GM12892 (cell line): Measurements from ENCODE around the gene SLC4A2.

ENCODE experiments used
- POLR2A ChIP-seq: IDR thresholded peaks from 2 replicates; pipeline ENCODE4 v1.6.1; 2011; ENCODE audit warnings: low read depth, low read length, control low read depth
- POLR2AphosphoS5 ChIP-seq: IDR thresholded peaks from 2 replicates; pipeline ENCODE4 v1.6.1; 2011; ENCODE audit warnings: low read depth, low read length, control low read depth

DNA sequence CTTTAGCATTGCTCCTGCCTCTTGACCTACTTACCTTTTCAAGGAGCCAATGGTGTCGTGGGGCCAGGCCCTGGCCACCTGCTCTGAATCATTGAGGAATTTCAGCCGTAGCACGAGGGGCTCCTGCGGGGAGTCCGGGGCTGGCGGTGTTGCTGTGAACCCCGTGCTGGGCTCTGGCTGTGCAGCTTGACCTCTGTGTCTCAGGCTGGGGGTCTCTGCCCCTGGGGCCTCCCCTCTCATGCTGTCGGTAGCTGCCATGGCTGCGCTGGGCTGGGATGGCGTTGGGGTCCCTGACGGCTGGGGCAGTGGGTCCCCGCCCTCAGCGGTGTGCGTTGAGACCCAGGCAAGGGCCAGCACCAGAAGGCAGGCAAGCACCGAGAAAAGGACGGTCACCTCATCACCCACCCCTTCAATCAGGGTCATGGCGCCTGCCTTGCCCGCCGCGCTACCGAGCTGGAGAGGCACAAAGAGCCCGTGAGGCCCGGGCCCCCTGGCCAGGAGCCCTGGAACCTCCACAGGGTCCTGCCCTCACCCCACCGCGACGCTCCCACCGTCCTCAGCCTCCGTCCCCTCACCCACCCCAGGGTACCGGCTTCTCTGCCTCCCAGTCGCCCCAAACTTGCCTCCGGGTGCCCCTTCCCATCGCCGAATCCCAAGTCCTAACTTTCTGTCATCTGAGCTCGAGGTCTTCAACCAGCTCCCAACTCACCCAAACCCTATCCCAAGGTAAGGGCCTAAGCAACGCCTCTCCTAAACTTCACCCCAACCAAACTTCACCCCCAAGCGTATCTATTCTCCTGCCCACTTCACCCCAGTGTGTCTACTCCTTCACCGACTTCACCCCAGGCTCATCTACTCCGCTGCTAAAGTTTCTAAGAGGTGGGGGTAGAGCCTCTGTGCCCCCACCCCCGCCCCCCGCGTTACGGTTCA, 23.0 kb downstream of the SLC4A2 start:
- TF ChIP-seq POLR2A (no peak), POLR2AphosphoS5 (no peak)
